Gastroesophageal sphincter (tissue), 4 donors: Measurements from ENCODE around the gene CORO6. TPM values are rescaled to one million over a fixed set of nuclear protein-coding genes. Genes with fewer than 3 reads are reported as not detected.

Experiments
- ATAC-seq: fragments of 150-250 bp; one replicate; pipeline ENCODE4 v1.9.1; 2016; ENCODE audit warnings: mild to moderate bottlenecking, moderate library complexity
- H3K27ac ChIP-seq, 4 donors: fragments of 200-600 bp; sonication (generic) in 3 of 4; 1 replicate in 3 of 4; 2 replicates in 1 of 4; pipeline ENCODE4 v1.5.1; 2016 to 2019
- H3K27me3 ChIP-seq: fragments of 200-600 bp; sonication (generic); one replicate; pipeline ENCODE4 v1.5.1; 2019
- H3K36me3 ChIP-seq, 2 donors: fragments of 200-600 bp; sonication (generic); one replicate each; pipeline ENCODE4 v1.5.1; 2019; ENCODE audit warnings: control low read depth in 1 of 2
- H3K4me1 ChIP-seq, 3 donors: fragments of 200-600 bp; sonication (generic); 1 replicate in 2 of 3; 2 replicates in 1 of 3; pipeline ENCODE4 v1.5.1; 2016 to 2019; ENCODE audit warnings: control low read depth in 2 of 3
- H3K4me3 ChIP-seq, 2 donors: fragments of 200-600 bp; sonication (generic); one replicate each; pipeline ENCODE4 v1.5.1; 2019; ENCODE audit warnings: mild to moderate bottlenecking in 1 of 2, moderate library complexity in 1 of 2
- H3K9me3 ChIP-seq, 3 donors: fragments of 200-600 bp; sonication (generic); one replicate each; pipeline ENCODE4 v1.5.1; 2017 to 2019; ENCODE audit warnings: control low read depth in 2 of 3
- EP300 ChIP-seq: sonication (generic); formaldehyde crosslinking; IDR thresholded peaks from one replicate; pipeline ENCODE4 v1.6.1; 2017; ENCODE audit warnings: antibody characterized with exemption, mild to moderate bottlenecking
- POLR2A ChIP-seq, 2 donors: fragments of 450-650 bp; IDR thresholded peaks; one replicate each; pipeline ENCODE4 v1.6.1; 2017; ENCODE audit warnings: antibody characterized with exemption in 2 of 2, mild to moderate bottlenecking in 2 of 2, moderate library complexity in 1 of 2
- POLR2AphosphoS5 ChIP-seq: sonication (generic); formaldehyde crosslinking; IDR thresholded peaks from one replicate; pipeline ENCODE4 v1.6.1; 2017; ENCODE audit warnings: antibody characterized with exemption
- WGBS, 2 donors: methylation state at CpG; one replicate each; pipeline ENCODE4 v1.1.5; 2018; ENCODE audit warnings: low coverage in 1 of 2; 5-methylcytosine and 5-hydroxymethylcytosine counted together
- total RNA-seq, 4 donors: library from RNA; depleted of rRNA; stranded (reverse); fragments of >200 nt; gene quantifications; one replicate each; pipeline ENCODE4 v1.1.0, GENCODE V29; 2016
- TF ChIP-seq, protein P1 (sequence below), 4 experiments: fragments of 200-600 bp in 2 of 4; fragments of 450-650 bp in 2 of 4; sonication (generic) in 1 of 4; IDR thresholded peaks; one replicate each; pipeline ENCODE4 v1.5.1; 2017 to 2019; ENCODE audit warnings: antibody characterized with exemption in 4 of 4, mild to moderate bottlenecking in 2 of 4, moderate library complexity in 2 of 4

CORO6 gene
- total RNA-seq, 4 donors from 2014 or later, result 18.1 to 138 (median 39.4) TPM

DNA sequence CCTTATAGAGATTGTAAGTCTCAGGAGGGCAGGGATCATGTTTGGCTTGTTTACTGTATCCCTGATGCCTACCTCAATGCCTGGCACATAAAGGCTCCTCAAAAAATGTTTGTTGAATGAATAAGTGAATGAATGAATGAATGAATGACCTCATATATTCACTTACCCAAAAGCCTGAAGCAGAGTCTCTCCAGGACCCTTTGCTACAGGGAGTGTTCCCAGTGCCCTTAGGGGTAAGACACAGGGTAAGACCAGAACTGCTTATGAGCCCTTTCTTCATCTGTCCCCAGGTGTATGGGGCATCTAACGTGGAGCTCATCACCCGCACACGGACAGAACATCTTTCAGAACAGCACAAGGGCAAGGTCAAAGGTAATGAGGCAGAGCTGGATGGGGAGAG, 12.3 kb downstream of the CORO6 start:
- Histone ChIP-seq H3K36me3 (peaks cover 0 to 9% of the 10 kb centered on the region in 2 donors), H3K4me1 (peaks cover 4 to 28% (median 25%) of the 10 kb centered on the region in 3 donors), H3K4me3 (no peak overlapping the region), H3K27ac (no peak overlapping the region), H3K9me3 (no peaks in the 10 kb centered on the region), H3K27me3 (no peaks in the 10 kb centered on the region)
- TF ChIP-seq, protein P1, sequence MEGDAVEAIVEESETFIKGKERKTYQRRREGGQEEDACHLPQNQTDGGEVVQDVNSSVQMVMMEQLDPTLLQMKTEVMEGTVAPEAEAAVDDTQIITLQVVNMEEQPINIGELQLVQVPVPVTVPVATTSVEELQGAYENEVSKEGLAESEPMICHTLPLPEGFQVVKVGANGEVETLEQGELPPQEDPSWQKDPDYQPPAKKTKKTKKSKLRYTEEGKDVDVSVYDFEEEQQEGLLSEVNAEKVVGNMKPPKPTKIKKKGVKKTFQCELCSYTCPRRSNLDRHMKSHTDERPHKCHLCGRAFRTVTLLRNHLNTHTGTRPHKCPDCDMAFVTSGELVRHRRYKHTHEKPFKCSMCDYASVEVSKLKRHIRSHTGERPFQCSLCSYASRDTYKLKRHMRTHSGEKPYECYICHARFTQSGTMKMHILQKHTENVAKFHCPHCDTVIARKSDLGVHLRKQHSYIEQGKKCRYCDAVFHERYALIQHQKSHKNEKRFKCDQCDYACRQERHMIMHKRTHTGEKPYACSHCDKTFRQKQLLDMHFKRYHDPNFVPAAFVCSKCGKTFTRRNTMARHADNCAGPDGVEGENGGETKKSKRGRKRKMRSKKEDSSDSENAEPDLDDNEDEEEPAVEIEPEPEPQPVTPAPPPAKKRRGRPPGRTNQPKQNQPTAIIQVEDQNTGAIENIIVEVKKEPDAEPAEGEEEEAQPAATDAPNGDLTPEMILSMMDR (IDR thresholded peaks at IDR 0.05), result no peak
- TF ChIP-seq POLR2AphosphoS5, result no peak
- no peak for TF ChIP-seq POLR2A (IDR thresholded peaks at IDR 0.05)
- TF ChIP-seq EP300, result no peak
- WGBS, 2 donors, result 81% methylated on average over 3 of the region's 3 CpGs; no CpG with 5 or more reads in 1 of the 2 donors
- ATAC-seq, result no peak

DNA sequence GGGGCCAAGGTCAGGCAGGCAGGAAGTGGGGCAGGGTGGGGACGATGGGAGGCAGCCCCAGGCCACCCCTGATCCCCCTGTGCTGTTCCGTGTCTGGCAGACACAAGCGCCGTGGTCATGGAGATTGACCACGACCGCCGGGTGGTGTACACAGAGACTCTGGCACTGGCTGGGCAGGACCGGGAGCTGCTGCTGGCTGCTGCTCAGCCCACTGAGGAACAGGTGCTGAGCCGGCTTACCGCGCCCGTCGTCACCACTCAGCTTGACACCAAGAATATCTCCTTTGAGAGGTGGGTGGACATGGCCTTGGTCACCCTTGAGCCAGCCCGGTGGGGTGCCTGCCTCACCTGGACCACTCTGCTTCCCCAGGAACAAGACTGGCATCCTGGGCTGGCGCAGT, 13.7 kb downstream of the CORO6 start:
- no peaks in the 10 kb centered on the region for H3K9me3 ChIP-seq
- peaks cover 4 to 14% (median 11%) of the 10 kb centered on the region in 3 donors for H3K4me1 ChIP-seq
- H3K27me3 ChIP-seq, result no peaks in the 10 kb centered on the region
- ATAC-seq, result no peak
- 94 to 100% methylated on average over 1 to 7 of the region's 15 CpGs for WGBS, 2 donors
- H3K4me3 ChIP-seq, result no peak overlapping the region
- peaks cover 0 to 9% of the 10 kb centered on the region in 2 donors for H3K36me3 ChIP-seq
- TF ChIP-seq POLR2A (IDR thresholded peaks at IDR 0.05), result no peak
- no peak for TF ChIP-seq POLR2AphosphoS5
- TF ChIP-seq EP300, result no peak
- TF ChIP-seq, protein P1 (IDR thresholded peaks at IDR 0.05), result no peak
- H3K27ac ChIP-seq, result no peak overlapping the region

DNA sequence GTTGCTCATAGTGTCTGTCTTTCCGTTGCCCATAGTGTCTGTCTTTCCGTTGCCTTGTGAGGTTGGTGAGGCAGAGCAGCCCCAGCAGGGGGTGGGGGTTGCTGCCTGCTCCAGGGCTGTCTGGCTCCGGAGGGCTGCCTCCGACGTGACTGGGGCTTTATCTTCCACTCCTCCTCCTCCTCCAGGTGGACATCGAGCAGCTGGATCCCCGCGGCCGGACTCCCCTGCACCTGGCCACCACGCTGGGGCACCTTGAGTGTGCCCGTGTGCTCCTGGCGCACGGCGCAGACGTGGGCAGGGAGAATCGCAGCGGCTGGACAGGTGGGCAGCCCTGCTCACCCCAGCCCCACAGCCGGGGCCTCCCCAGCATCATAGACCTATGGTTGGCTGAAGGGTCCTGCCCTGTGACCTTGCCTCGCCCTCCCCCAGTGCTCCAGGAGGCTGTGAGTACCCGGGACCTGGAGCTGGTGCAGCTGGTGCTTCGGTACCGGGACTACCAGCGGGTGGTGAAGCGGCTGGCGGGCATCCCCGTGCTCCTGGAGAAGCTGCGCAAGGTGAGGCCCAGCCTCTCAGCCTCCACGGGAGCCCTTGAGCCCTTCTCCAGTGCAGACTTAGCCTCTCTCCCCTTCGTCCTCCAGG, 15.0 kb downstream of the CORO6 start:
- ATAC-seq, result no peak
- no peak for TF ChIP-seq EP300
- TF ChIP-seq POLR2A (IDR thresholded peaks at IDR 0.05), result no peak
- TF ChIP-seq, protein P1 (IDR thresholded peaks at IDR 0.05), result no peak
- no peak for TF ChIP-seq POLR2AphosphoS5

DNA sequence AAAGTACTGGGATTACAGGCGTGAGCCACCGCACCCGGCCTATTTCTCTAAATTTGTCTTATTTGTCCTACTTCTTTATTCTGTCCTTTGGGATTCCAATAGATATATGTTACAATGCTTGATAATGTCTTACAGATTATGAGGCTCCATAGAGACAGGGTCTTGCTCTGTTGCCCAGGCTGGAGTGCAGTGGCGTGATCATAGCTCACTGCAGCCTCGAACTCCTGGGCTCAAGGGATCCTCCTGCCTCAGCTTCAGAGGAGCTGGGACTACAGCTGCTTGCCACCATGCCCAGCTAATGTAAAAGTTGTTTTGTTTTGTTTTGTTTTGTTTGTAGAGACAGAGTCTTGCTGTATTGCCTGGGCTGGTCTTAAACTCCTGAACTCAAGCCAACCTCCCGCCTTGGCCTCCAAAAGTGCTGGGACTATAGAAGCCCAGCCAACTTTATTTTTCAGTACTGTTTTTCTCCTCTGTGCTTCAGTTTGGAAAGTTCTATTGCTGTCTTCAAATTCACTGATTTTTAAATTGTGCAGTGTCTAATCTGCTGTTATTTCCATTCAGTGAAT, 19.5 kb downstream of the CORO6 start:
- Histone ChIP-seq H3K4me1 (peaks cover 0 to 6% (median 0%) of the 10 kb centered on the region in 3 donors), H3K9me3 (no peaks in the 10 kb centered on the region), H3K27ac (no peak overlapping the region), H3K4me3 (no peak overlapping the region), H3K27me3 (no peaks in the 10 kb centered on the region), H3K36me3 (no peaks in the 10 kb centered on the region)
- no peak for ATAC-seq
- TF ChIP-seq, protein P1 (IDR thresholded peaks at IDR 0.05), result no peak
- no peak for TF ChIP-seq POLR2AphosphoS5
- TF ChIP-seq EP300, result no peak
- TF ChIP-seq POLR2A (IDR thresholded peaks at IDR 0.05), result no peak
- WGBS, 2 donors, result 79 to 83% methylated on average over 3 to 6 of the region's 6 CpGs

More for the DNA sequence above, 15.0 kb downstream of the CORO6 start:
- peaks cover 0 to 9% of the 10 kb centered on the region in 2 donors for H3K36me3 ChIP-seq
- no peaks in the 10 kb centered on the region for H3K9me3 ChIP-seq
- H3K4me1 ChIP-seq, result peaks cover 0 to 7% (median under 1%) of the 10 kb centered on the region in 3 donors
- no peak overlapping the region for H3K27ac ChIP-seq
- H3K27me3 ChIP-seq, result no peaks in the 10 kb centered on the region
- WGBS, 2 donors, result 69 to 87% methylated on average over 3 to 6 of the region's 29 CpGs
- no peak overlapping the region for H3K4me3 ChIP-seq
